GM21619 (cell line): ENCODE data around the gene LCMT1.
A peak's percentile ranks its signal among the peaks of the same experiment; 100 is the strongest.
"Not testable (repeated sequence)": the region's sequence is repeated elsewhere in the genome, so short reads cannot be mapped to it uniquely, and the experiment has no call there.

Experiments
- ATAC-seq: cut with Tn5 transposase; IDR thresholded peaks from one replicate; pipeline ENCODE4 v1.9.1; 2021; ENCODE audit not compliant: unreplicated experiment

Gene LCMT1

GRCh38 chr16:25111403-25112166 lies at the start of gene LCMT1:
Gene LCMT1, plus strand, starts transcription at chr16:25111742. Its CDS starts 142 bp downstream, at chr16:25111884.
- ATAC-seq: peak; percentile 87

- ATAC-seq: no peak
Observed at GRCh38 chr16:25063102-25063501, 48.4 kb upstream of the LCMT1 start.

- no peak for ATAC-seq
Observed at GRCh38 chr16:25063865-25064264, 47.7 kb upstream of the LCMT1 start.

DNA sequence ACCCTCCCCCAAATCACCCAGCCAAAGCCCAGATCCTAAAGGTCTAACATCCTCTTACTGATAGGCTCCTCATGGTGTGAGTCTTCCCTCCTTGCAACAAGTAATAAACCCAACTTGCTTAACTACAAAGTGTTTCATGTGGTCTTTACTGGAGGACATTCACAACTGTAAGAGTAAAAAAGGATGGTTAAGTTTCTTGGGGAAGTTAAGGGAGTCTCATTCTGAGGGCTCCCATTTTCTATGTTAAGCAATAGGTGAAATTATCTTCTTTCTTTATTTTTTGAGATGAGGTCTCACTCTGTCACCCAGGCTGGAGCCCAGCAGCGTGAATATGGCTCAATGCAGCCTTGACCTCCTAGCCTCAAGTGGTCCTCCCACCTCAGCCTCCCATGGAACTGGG lies 47.3 kb upstream of the LCMT1 start:
- ATAC-seq: not testable (repeated sequence)

- no peak for ATAC-seq
Observed at GRCh38 chr16:25064937-25065336, 46.6 kb upstream of the LCMT1 start.

GRCh38 chr16:25065899-25066298 lies 45.6 kb upstream of the LCMT1 start:
- no peak for ATAC-seq

DNA sequence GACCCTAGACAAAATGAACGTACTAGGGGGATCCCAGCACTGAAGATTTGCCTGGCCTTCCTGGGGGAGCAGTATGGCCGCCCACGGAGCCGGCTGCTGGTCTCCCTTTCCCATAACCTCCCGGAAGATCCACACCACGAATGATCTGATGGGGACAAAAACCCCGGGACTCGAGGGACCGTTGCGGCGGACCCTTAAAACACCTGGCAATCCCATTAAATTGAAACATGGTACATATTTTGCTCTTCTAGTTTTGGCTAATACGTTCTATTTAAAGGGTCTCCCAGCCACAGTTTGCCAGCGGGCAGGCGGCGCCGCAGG lies 45.2 kb upstream of the LCMT1 start:
- peak; percentile 12 for ATAC-seq

DNA sequence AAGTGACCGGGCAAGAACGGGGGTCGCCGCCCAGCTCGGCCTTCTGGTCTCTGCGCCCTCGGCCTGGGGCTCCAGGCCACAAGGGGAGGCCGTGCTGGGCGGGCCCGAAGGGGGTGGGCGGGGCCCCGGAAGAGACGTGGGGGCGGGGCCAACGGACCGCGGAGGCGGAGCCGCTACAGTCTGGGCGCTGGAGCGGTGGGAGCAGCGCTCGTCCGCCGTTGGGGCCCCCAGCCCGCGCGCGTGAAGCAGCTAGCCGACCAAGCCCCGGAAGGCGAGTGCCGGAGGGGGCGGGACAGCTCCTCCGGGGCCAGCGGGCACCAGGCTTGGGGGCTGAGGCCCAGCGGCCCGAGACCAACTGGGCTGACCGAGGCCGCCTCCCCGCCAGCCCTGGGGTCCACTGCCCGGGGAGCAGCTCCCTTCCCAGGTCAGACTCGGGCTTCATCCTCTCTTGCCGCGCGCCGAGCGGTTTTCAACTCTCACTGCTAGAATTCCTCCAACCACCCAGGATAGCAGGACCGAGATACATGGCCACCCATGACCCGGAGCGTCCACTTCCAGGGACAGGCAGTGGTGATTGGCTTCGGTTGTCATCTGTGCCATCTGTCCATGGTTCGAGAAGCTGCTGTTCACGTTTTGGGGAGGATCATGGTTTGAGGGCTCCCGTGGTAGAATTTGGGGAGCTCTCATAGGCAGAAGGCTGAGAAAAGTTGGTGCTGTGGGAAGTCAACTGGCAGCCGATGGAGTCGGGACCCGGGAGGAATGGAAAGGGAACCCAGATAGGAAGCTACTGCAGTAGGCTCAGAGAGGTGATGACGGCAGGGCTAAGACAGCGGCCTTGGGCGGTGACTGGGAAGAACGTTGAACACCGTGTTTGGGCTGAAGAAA lies 44.6 kb upstream of the LCMT1 start:
- peak; percentile 89 for ATAC-seq

GRCh38 chr16:25073854-25074253 lies 37.7 kb upstream of the LCMT1 start:
- no peak for ATAC-seq

DNA sequence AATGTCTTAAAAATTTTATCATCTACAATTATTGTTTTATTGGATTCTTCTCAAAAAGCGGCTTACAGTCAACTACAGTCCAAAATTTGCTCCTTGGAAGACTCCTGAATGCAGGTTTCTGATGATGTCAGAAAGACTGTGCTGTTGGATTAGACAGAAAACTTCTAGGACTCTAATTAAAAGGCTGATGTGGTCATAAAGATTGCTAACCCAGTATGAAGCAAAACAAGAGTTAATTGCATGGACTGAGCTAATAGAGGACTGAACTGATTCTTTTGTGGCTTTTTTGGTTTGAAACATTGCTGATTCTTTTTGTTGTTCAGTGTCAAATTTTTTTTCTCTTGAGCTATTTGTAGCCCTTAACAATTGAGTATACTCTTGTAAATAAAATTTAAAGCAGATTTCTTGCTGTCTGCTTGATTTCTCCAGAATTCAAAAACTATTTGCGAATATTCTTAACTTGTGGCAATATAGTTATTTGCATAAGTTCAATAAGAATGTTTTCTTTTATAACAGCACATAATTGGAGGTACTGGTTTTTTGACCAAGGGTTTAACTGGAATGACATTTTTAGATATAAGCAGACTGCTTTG lies 33.1 kb upstream of the LCMT1 start:
- ATAC-seq: no peak

DNA sequence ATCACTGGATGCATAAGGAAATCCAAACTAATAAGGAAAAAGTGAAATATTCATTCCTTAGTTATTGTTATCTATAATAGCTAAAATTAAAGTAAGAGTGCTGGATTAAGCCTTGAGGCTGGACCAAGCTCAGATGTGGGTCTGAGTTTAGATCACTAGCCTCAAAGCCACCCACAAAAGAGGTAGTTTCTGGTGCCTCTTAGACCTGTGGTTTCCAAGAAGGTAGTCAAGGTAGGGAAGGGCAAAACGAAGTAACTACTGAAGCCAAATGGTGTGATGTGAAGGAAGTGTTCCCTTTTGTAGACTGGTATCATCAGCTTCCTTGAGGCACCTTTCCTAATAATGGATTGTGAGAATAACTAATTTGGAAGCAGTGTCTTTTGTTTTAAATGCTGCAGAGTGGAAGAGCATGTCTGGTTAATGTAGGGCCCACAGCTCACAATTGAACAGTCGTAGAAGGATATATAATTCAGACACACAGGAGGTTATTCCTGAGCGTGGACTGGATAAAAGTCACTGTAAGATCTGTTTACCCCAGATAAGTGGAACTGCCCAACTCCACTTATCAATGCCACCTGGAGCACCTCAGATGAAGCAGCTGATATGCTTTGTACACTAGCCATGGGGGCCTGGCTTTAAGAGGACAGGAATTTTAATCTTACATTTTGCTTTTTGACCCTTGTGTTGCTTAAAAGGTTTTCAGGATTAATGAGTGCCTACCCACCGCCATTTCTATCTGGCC lies 31.7 kb upstream of the LCMT1 start:
- ATAC-seq: no peak

- ATAC-seq: no peak
Observed at GRCh38 chr16:25080420-25081131, 31.0 kb upstream of the LCMT1 start.

DNA sequence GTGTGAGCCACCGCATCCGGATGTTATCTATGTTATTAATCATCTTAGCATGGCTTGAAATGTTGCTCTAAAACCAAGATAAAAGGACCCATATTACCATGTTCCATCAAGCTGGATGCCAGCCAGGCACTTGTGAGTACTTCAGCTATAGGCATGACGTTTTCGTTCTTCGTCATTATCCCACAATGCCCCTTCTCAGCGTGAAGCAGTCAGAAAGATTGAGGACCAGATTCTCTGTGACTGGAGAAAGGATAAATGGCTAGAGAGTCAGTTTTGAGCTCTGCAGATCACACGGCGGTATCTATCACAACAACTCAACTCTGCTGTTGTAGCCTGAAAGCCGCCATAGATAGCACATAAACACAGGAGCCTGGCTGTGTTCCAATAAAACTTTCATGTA lies 29.8 kb upstream of the LCMT1 start:
- ATAC-seq: no peak

DNA sequence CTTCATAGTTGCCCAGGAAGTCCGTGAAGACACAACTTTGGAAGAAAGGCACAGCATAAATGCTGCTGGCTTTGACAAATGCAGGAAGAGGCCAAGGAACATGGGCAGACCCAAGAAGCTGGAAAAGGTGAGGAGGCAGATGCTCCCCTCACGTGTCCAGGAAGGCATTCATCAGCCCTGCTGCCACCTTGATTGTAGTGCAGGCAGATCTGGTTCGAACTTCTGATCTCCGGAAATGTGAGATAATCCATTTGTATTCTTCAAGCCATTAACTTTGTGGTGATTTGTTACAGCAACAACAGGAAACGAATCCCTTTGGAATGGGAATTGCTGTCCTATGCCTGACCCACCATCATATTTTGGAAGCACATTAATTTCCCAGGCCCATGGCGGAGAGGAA lies 28.5 kb upstream of the LCMT1 start:
- ATAC-seq: no peak

DNA sequence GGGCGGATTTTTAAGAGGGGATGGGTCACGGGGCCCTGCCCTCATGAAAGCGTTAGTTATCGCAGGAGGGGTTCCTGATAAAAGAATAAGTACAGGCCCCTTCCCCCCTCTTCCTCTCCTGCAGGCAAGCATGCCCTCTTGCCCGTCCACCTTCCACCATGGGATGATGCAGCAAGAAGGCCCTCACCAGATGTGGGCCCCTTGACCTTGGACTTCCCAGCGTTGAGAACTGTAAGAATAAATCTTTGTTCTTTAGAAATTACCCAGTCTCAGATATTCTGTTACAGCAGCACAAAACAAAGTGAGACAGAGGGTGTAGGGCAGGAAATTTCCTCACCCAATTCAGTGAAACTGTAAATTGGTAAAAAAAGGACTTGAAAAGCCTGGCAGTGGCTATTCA lies 27.8 kb upstream of the LCMT1 start:
- no peak for ATAC-seq

GRCh38 chr16:25084797-25085196 lies 26.7 kb upstream of the LCMT1 start:
- ATAC-seq: no peak

- ATAC-seq: no peak
Observed at GRCh38 chr16:25087761-25088160, 23.8 kb upstream of the LCMT1 start.

DNA sequence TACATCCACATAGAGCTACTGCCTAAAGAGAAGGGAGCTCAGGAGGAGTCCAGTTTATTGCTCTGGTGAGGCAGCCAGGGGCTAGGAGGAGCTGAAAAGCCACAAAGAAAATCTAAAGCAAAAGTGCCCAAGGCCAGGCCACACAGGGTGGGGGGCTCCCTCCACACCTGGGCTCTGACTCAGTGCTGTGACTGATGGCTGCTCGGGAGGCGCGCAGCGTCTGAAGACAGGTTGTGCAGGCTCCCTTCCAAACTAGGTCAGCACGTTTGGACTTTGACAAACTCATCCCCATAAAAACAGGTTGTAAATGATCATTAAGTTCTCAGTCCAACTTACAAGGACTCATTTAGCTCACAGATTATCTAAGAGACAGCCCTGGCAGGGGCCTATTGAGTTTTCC lies 22.2 kb upstream of the LCMT1 start:
- no peak for ATAC-seq

GRCh38 chr16:25092441-25092840 lies 19.1 kb upstream of the LCMT1 start:
- ATAC-seq: no peak

DNA sequence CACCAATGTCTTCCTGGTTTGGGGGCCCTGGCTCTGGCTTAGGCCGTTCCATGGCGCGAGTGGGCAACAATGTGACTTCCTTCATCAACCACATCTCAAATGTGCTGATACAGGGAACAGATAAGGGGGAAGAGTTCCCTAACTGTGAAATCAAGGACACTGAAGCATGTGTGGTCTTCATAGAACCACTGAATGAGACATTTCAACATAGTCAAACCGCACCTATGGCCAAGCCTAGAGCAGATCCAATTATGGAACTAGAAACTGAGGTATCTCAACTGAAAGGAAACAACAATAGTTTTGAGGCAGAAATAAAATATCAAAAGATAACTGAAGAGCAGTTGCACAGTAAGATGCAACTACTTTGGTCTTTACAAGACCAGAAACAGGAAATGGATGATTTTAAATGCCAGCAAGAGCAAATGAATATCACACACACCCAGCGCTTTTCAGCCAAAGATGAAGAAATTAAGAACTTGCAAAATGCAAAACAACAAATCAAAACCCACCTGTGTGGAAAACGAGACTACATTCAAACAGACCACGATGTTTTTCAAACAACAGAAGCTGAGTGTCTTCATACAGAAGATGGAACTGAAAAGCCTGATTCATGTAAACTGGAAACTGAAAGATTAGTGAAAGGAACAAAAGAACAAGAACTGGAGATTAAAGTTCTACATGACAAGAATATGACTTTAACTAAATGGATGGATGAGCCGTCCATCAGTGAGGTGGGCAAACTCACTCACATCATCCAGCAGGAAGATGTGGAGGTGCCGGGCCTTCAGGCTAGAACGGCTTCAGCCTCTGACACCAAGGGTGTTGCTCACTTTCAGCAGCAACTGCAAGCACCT lies 18.1 kb upstream of the LCMT1 start:
- ATAC-seq: peak; percentile 64
